Astrocyte (in vitro differentiated cells and primary cell): Measurements from ENCODE around the gene SCGN. TPM values are rescaled to one million over a fixed set of nuclear protein-coding genes. Genes with fewer than 3 reads are reported as not detected.

Experiments used
- DNase-seq: peaks from one replicate; pipeline ENCODE4 v3.0.0-alpha.2; 2010; ENCODE audit warnings: low read depth
- FAIRE-seq: peaks from 2 replicates; lab custom pipeline; 2011; peaks lifted over from hg19 to GRCh38; lab: Jason Lieb, UNC
- H2AFZ ChIP-seq: 2 replicates; pipeline ENCODE4 v1.6.0; 2012; ENCODE audit warnings: low read depth, low read length, inconsistent platforms
- H3K27ac ChIP-seq: 2 replicates; pipeline ENCODE4 v1.5.1; 2011; ENCODE audit warnings: low read depth, low read length, inconsistent platforms
- H3K27me3 ChIP-seq: 2 replicates; pipeline ENCODE4 v1.6.0; 2011; ENCODE audit warnings: low read length, inconsistent platforms; ENCODE audit not compliant: insufficient read depth
- H3K36me3 ChIP-seq: 2 replicates; pipeline ENCODE4 v1.5.1; 2011; ENCODE audit warnings: low read length, inconsistent platforms; ENCODE audit not compliant: insufficient read depth
- H3K4me1 ChIP-seq: 2 replicates; pipeline ENCODE4 v1.5.1; 2011; ENCODE audit warnings: low read length, inconsistent platforms; ENCODE audit not compliant: insufficient read depth
- H3K4me2 ChIP-seq: 2 replicates; pipeline ENCODE4 v1.6.0; 2012; ENCODE audit warnings: low read length, inconsistent platforms
- H3K4me3 ChIP-seq: 2 replicates; pipeline ENCODE4 v1.5.1; 2011; ENCODE audit warnings: low read depth, mild to moderate bottlenecking, low read length, inconsistent platforms; ENCODE audit not compliant: insufficient read depth
- H3K79me2 ChIP-seq: 2 replicates; pipeline ENCODE4 v1.6.0; 2012; ENCODE audit warnings: mild to moderate bottlenecking, low read length, inconsistent platforms; ENCODE audit not compliant: insufficient read depth
- H3K9ac ChIP-seq: 2 replicates; pipeline ENCODE4 v1.6.0; 2012; ENCODE audit warnings: mild to moderate bottlenecking, low read length, inconsistent platforms
- H3K9me3 ChIP-seq: 2 replicates; pipeline ENCODE4 v1.5.1; 2012; ENCODE audit warnings: low read depth, mild to moderate bottlenecking, low read length, inconsistent platforms; ENCODE audit not compliant: insufficient read depth
- H4K20me1 ChIP-seq: 2 replicates; pipeline ENCODE4 v1.6.0; 2012; ENCODE audit warnings: low read length, inconsistent platforms; ENCODE audit not compliant: insufficient read depth
- H3K27ac Mint-ChIP-seq: one replicate; pipeline ENCODE4 v1.8.0; 2021; ENCODE audit warnings: mild to moderate bottlenecking, mixed read lengths; ENCODE audit not compliant: unreplicated experiment
- H3K27me3 Mint-ChIP-seq: one replicate; pipeline ENCODE4 v1.8.0; 2021; ENCODE audit warnings: low read depth, mixed read lengths; ENCODE audit not compliant: unreplicated experiment
- H3K36me3 Mint-ChIP-seq: one replicate; pipeline ENCODE4 v1.8.0; 2021; ENCODE audit warnings: low read depth, mixed read lengths; ENCODE audit not compliant: unreplicated experiment
- H3K4me1 Mint-ChIP-seq: one replicate; pipeline ENCODE4 v1.8.0; 2021; ENCODE audit warnings: low read depth, mixed read lengths; ENCODE audit not compliant: unreplicated experiment
- H3K4me3 Mint-ChIP-seq: one replicate; pipeline ENCODE4 v1.8.0; 2021; ENCODE audit warnings: mild to moderate bottlenecking, moderate library complexity, mixed read lengths; ENCODE audit not compliant: unreplicated experiment
- H3K9me3 Mint-ChIP-seq: one replicate; pipeline ENCODE4 v1.8.0; 2021; ENCODE audit warnings: mild to moderate bottlenecking, mixed read lengths; ENCODE audit not compliant: unreplicated experiment
- EZH2 ChIP-seq: IDR thresholded peaks from 2 replicates; pipeline ENCODE4 v1.6.1; 2012; ENCODE audit warnings: mild to moderate bottlenecking, low read length, inconsistent platforms; ENCODE audit not compliant: insufficient read depth
- total RNA-seq: library from RNA; stranded (reverse); gene quantifications from 2 replicates; pipeline ENCODE4 v1.2.1, GENCODE V29; 2021
- TF ChIP-seq, protein P1 (sequence below): IDR thresholded peaks from 2 replicates; pipeline ENCODE4 v1.5.1; 2011; ENCODE audit warnings: low read depth, mild to moderate bottlenecking, inconsistent platforms, low read length, moderate library complexity; ENCODE audit not compliant: insufficient read depth

The SCGN gene
- total RNA-seq, 1 donor from 2014 or later: not detected

GRCh38 chr6:25743868-25744267, 91.9 kb downstream of the SCGN start:
- Histone ChIP-seq H3K4me2 (no peak overlapping the region), H3K27me3 (no peaks in the 10 kb centered on the region), H3K36me3 (no peaks in the 10 kb centered on the region), H4K20me1 (no peaks in the 10 kb centered on the region), H3K4me3 (no peak overlapping the region), H3K27ac (no peak overlapping the region), H3K4me1 (no peaks in the 10 kb centered on the region), H2AFZ (no peak overlapping the region), H3K79me2 (no peaks in the 10 kb centered on the region), H3K9ac (no peak overlapping the region), H3K9me3 (peaks cover 3% of the 10 kb centered on the region)
- no peak overlapping the region for H3K4me3 Mint-ChIP-seq
- H3K27me3 Mint-ChIP-seq: no peaks in the 10 kb centered on the region
- H3K9me3 Mint-ChIP-seq: peaks cover 2% of the 10 kb centered on the region
- DNase-seq: no peak
- no peak overlapping the region for H3K27ac Mint-ChIP-seq
- no peak for TF ChIP-seq EZH2
- TF ChIP-seq, protein P1, sequence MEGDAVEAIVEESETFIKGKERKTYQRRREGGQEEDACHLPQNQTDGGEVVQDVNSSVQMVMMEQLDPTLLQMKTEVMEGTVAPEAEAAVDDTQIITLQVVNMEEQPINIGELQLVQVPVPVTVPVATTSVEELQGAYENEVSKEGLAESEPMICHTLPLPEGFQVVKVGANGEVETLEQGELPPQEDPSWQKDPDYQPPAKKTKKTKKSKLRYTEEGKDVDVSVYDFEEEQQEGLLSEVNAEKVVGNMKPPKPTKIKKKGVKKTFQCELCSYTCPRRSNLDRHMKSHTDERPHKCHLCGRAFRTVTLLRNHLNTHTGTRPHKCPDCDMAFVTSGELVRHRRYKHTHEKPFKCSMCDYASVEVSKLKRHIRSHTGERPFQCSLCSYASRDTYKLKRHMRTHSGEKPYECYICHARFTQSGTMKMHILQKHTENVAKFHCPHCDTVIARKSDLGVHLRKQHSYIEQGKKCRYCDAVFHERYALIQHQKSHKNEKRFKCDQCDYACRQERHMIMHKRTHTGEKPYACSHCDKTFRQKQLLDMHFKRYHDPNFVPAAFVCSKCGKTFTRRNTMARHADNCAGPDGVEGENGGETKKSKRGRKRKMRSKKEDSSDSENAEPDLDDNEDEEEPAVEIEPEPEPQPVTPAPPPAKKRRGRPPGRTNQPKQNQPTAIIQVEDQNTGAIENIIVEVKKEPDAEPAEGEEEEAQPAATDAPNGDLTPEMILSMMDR: no peak
- no peaks in the 10 kb centered on the region for H3K36me3 Mint-ChIP-seq
- H3K4me1 Mint-ChIP-seq: peaks cover 6% of the 10 kb centered on the region
- FAIRE-seq: no peak

DNA sequence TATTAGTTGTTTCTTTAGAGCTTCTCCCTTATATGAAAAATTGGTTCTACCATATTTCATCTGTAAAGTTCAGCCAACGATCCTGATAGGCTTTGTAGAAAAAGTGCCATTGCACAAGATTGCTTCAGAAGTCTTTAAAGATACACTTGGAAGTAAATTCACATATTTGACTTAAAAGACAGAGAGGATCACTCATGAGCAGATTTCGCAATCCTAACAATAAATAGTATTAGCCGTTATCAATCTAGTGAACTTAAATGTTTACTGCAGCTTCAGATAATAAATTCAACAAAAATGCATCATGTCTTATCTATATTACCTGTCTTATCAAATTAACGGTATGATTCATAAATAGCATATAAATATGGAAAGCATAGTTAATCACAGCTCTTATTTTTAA, 93.8 kb downstream of the SCGN start:
- no peaks in the 10 kb centered on the region for H3K36me3 Mint-ChIP-seq

GRCh38 chr6:25746968-25747367, 95.0 kb downstream of the SCGN start:
- no peaks in the 10 kb centered on the region for H3K36me3 ChIP-seq
- peaks cover 3% of the 10 kb centered on the region for H3K9me3 ChIP-seq
- no peaks in the 10 kb centered on the region for H3K4me1 ChIP-seq
- no peak for DNase-seq
- no peaks in the 10 kb centered on the region for H3K27me3 ChIP-seq
- no peak overlapping the region for H3K4me2 ChIP-seq
- no peaks in the 10 kb centered on the region for H3K9me3 Mint-ChIP-seq
- no peak overlapping the region for H3K4me3 Mint-ChIP-seq
- H3K4me3 ChIP-seq: no peak overlapping the region
- no peak overlapping the region for H3K27ac ChIP-seq
- H3K4me1 Mint-ChIP-seq: peaks cover 7% of the 10 kb centered on the region
- TF ChIP-seq, protein P1: no peak
- no peak for TF ChIP-seq EZH2
- H3K27me3 Mint-ChIP-seq: no peaks in the 10 kb centered on the region
- no peaks in the 10 kb centered on the region for H3K36me3 Mint-ChIP-seq
- no peak for FAIRE-seq
- H4K20me1 ChIP-seq: no peaks in the 10 kb centered on the region
- H3K9ac ChIP-seq: no peak overlapping the region
- H3K79me2 ChIP-seq: no peaks in the 10 kb centered on the region
- no peak overlapping the region for H3K27ac Mint-ChIP-seq
- no peak overlapping the region for H2AFZ ChIP-seq

More for the DNA sequence above, 93.8 kb downstream of the SCGN start:
- Mint-ChIP-seq H3K4me3 (no peak overlapping the region), H3K27ac (no peak overlapping the region), H3K4me1 (peaks cover 7% of the 10 kb centered on the region), H3K27me3 (no peaks in the 10 kb centered on the region), H3K9me3 (no peaks in the 10 kb centered on the region)
- no peak for FAIRE-seq
- no peaks in the 10 kb centered on the region for H3K4me1 ChIP-seq
- no peak for DNase-seq
- no peaks in the 10 kb centered on the region for H4K20me1 ChIP-seq
- H2AFZ ChIP-seq: no peak overlapping the region
- peaks cover 3% of the 10 kb centered on the region for H3K9me3 ChIP-seq
- H3K9ac ChIP-seq: no peak overlapping the region
- H3K27ac ChIP-seq: no peak overlapping the region
- no peak overlapping the region for H3K4me3 ChIP-seq
- no peak overlapping the region for H3K4me2 ChIP-seq
- H3K27me3 ChIP-seq: no peaks in the 10 kb centered on the region
- no peaks in the 10 kb centered on the region for H3K36me3 ChIP-seq
- no peak for TF ChIP-seq EZH2
- TF ChIP-seq, protein P1: no peak
- no peaks in the 10 kb centered on the region for H3K79me2 ChIP-seq
